B cell (primary cell): ENCODE measurements around the gene ACR. TPM values are rescaled to one million over a fixed set of nuclear protein-coding genes. Genes with fewer than 3 reads are reported as not detected.

ENCODE experiments used
- ATAC-seq: fragments of 200-7000 bp; cut with Tn5 transposase; one replicate; pipeline ENCODE4 v1.10.0; 2021; ENCODE audit warnings: low read depth, mild to moderate bottlenecking, moderate number of reproducible peaks, moderate library complexity
- CTCF ChIA-PET: fragments of 350-600 bp; sonication (Branson Sonifier 250); formaldehyde crosslinking; loops from one replicate; lab custom pipeline; 2021; ENCODE audit warnings: antibody characterized with exemption, inconsistent platforms; lab: Charles Lee
- POLR2A ChIA-PET: fragments of 350-600 bp; sonication (Branson Sonifier 250); formaldehyde crosslinking; loops from one replicate; lab custom pipeline; 2021; ENCODE audit warnings: antibody characterized with exemption; lab: Charles Lee
- DNase-seq: peaks from one replicate; pipeline ENCODE4 v3.0.0; 2013
- H2AFZ ChIP-seq: 2 replicates; pipeline ENCODE4 v1.6.1; 2012; ENCODE audit warnings: mild to moderate bottlenecking, low read depth, low read length; ENCODE audit not compliant: insufficient read depth, poor library complexity, severe bottlenecking
- H3K27ac ChIP-seq, 2 donors: 1 replicate in 1 of 2; 2 replicates in 1 of 2; pipeline ENCODE4 v1.5.1; 2012 to 2013; ENCODE audit warnings: low read length in 2 of 2, mild to moderate bottlenecking in 2 of 2, moderate library complexity in 1 of 2
- H3K27me3 ChIP-seq, 4 experiments: fragments of 200-600 bp in 1 of 4; sonication (generic) in 1 of 4; replicated peaks in 1 of 4; 1 replicate in 2 of 4; 2 replicates in 2 of 4; pipeline versions ENCODE4 v1.6.1 to v1.7.0; 2013 to 2016; ENCODE audit warnings: low read length in 3 of 4, mild to moderate bottlenecking in 2 of 4, mixed read lengths in 1 of 4, moderate library complexity in 1 of 4; ENCODE audit not compliant: insufficient read depth in 4 of 4, control insufficient read depth in 3 of 4; ENCODE audit errors: control extremely low read depth in 1 of 4
- H3K36me3 ChIP-seq, 2 experiments: replicated peaks in 1 of 2; 1 replicate in 1 of 2; 2 replicates in 1 of 2; pipeline versions ENCODE4 v1.6.1 to v1.7.1; 2013; ENCODE audit warnings: low read length in 1 of 2; ENCODE audit not compliant: insufficient read depth in 2 of 2, control insufficient read depth in 1 of 2; ENCODE audit errors: control extremely low read depth in 1 of 2, extremely low read depth in 1 of 2
- H3K4me1 ChIP-seq, 2 donors: fragments of 200-600 bp in 1 of 2; sonication (generic) in 1 of 2; 1 replicate in 1 of 2; 2 replicates in 1 of 2; pipeline versions ENCODE4 v1.5.1 to v1.6.1; 2013 to 2017; ENCODE audit warnings: low read length in 2 of 2; ENCODE audit not compliant: control insufficient read depth in 2 of 2, insufficient read depth in 2 of 2
- H3K4me2 ChIP-seq: replicated peaks from 2 replicates; pipeline ENCODE3; 2012; ENCODE audit warnings: mild to moderate bottlenecking, low read depth, low read length; ENCODE audit not compliant: poor library complexity, severe bottlenecking
- H3K4me3 ChIP-seq, 5 experiments: fragments of 200-600 bp in 1 of 5; sonication (generic) in 1 of 5; 1 replicate in 3 of 5; 2 replicates in 2 of 5; pipeline versions ENCODE4 v1.5.1 to v1.7.0; 2011 to 2016; ENCODE audit warnings: low read length in 4 of 5, mild to moderate bottlenecking in 4 of 5, low read depth in 2 of 5, control low read depth in 1 of 5, moderate library complexity in 1 of 5; ENCODE audit not compliant: insufficient read depth in 1 of 5; ENCODE audit errors: control extremely low read depth in 1 of 5, extremely low read depth in 1 of 5
- H3K79me2 ChIP-seq: fragments of 200-600 bp; sonication (generic); one replicate; pipeline ENCODE4 v1.6.0; 2016; ENCODE audit warnings: low read length; ENCODE audit not compliant: control insufficient read depth, insufficient read depth
- H3K9ac ChIP-seq: fragments of 200-600 bp; sonication (generic); 2 replicates; pipeline ENCODE4 v1.6.1; 2017; ENCODE audit warnings: mild to moderate bottlenecking, low read length, moderate library complexity
- H3K9me3 ChIP-seq, 3 donors: one replicate each; pipeline versions ENCODE4 v1.6.1 to v1.7.1; 2013; ENCODE audit warnings: low read length in 2 of 3; ENCODE audit not compliant: control insufficient read depth in 2 of 3, insufficient read depth in 1 of 3; ENCODE audit errors: control extremely low read depth in 1 of 3
- H4K20me1 ChIP-seq: 2 replicates; pipeline ENCODE4 v1.6.0; 2012; ENCODE audit warnings: mild to moderate bottlenecking, low read length; ENCODE audit not compliant: insufficient read depth, control insufficient read depth, poor library complexity, severe bottlenecking
- H3K27ac Mint-ChIP-seq: one replicate; pipeline ENCODE4 v1.8.0; 2021; ENCODE audit warnings: mixed read lengths
- H3K27me3 Mint-ChIP-seq: one replicate; pipeline ENCODE4 v1.8.0; 2021; ENCODE audit warnings: mixed read lengths
- H3K4me1 Mint-ChIP-seq: one replicate; pipeline ENCODE4 v1.8.0; 2021; ENCODE audit warnings: mixed read lengths
- H3K4me3 Mint-ChIP-seq: one replicate; pipeline ENCODE4 v1.8.0; 2021; ENCODE audit warnings: mixed read lengths
- H3K9me3 Mint-ChIP-seq: one replicate; pipeline ENCODE4 v1.8.0; 2022; ENCODE audit warnings: mixed read lengths; ENCODE audit not compliant: insufficient read depth
- CTCF ChIP-seq: fragments of 200-600 bp; IDR thresholded peaks from one replicate; pipeline ENCODE4 v1.8.0; 2022; ENCODE audit warnings: antibody characterized with exemption, mild to moderate bottlenecking
- EZH2 ChIP-seq: IDR thresholded peaks from 2 replicates; pipeline ENCODE4 v1.6.1; 2012; ENCODE audit warnings: borderline replicate concordance, low read depth, mild to moderate bottlenecking, moderate library complexity, low read length; ENCODE audit not compliant: insufficient read depth, poor library complexity, severe bottlenecking
- WGBS: methylation state at CpG from one replicate; pipeline ENCODE4 v1.1.5; 2013; ENCODE audit warnings: missing lambda C conversion rate; ENCODE audit not compliant: insufficient coverage; 5-methylcytosine and 5-hydroxymethylcytosine counted together
- intact Hi-C: fragments of 100-400 bp; cut with micrococcal nuclease; formaldehyde crosslinking; loops from one replicate; pipeline ENCODE4 v1.10.0; 2022
- polyA plus RNA-seq: library from polyadenylated mRNA; depleted of rRNA; stranded (reverse); fragments of >200 nt; gene quantifications from 2 replicates; pipeline ENCODE4 v1.2.3, GENCODE V29; 2012
- total RNA-seq, 2 donors: library from RNA; stranded (reverse); fragments of 120-200 nt in 1 of 2; gene quantifications; 1 replicate in 1 of 2; 2 replicates in 1 of 2; pipeline versions ENCODE4 v1.2.3 to v1.2.4, GENCODE V29; 2013 to 2022

ACR gene
- total and polyA plus RNA-seq, 2 donors (not counting 1 experiment from before 2014, with no cell fraction given), result not detected

GRCh38 chr22:50702261-50702671 lies 35.7 kb upstream of the ACR start:
- Histone ChIP-seq H3K4me2 (no peak overlapping the region), H3K79me2 (no peaks in the 10 kb centered on the region), H3K4me1 (no peaks in the 10 kb centered on the region), H3K27ac (no peak overlapping the region), H3K4me3 (no peak overlapping the region), H3K9ac (no peak overlapping the region), H3K27me3 (no peaks in the 10 kb centered on the region), H2AFZ (no peak overlapping the region), H3K36me3 (no peaks in the 10 kb centered on the region), H4K20me1 (no peaks in the 10 kb centered on the region), H3K9me3 (no peaks in the 10 kb centered on the region)
- Mint-ChIP-seq H3K9me3 (no peaks in the 10 kb centered on the region), H3K4me3 (no peak overlapping the region), H3K27me3 (peaks cover 8% of the 10 kb centered on the region), H3K27ac (no peak overlapping the region), H3K4me1 (no peaks in the 10 kb centered on the region)
- 76% methylated on average over 7 of the region's 7 CpGs for WGBS
- ChIA-PET CTCF (no interaction called here), POLR2A (no interaction called here)
- ATAC-seq (no peak), DNase-seq (no peak)
- intact Hi-C loops, result no loop called here
- no peak for TF ChIP-seq EZH2
- no peak for TF ChIP-seq CTCF

- H3K4me3 ChIP-seq, result no peak overlapping the region
- H2AFZ ChIP-seq, result no peak overlapping the region
- no peaks in the 10 kb centered on the region for H3K36me3 ChIP-seq
- ATAC-seq (no peak), DNase-seq (no peak)
- no peaks in the 10 kb centered on the region for H3K27me3 ChIP-seq
- TF ChIP-seq CTCF (no peak), EZH2 (no peak)
- H3K9me3 Mint-ChIP-seq, result no peaks in the 10 kb centered on the region
- H3K9ac ChIP-seq, result no peak overlapping the region
- CTCF ChIA-PET, result no interaction called here
- intact Hi-C loops, result no loop called here
- no peaks in the 10 kb centered on the region for H4K20me1 ChIP-seq
- POLR2A ChIA-PET, result no interaction called here
- no peaks in the 10 kb centered on the region for H3K4me1 ChIP-seq
- no peak overlapping the region for H3K4me2 ChIP-seq
- no peaks in the 10 kb centered on the region for H3K9me3 ChIP-seq
- H3K79me2 ChIP-seq, result no peaks in the 10 kb centered on the region
- 88% methylated on average over 15 of the region's 20 CpGs for WGBS
- peaks cover 8% of the 10 kb centered on the region for H3K27me3 Mint-ChIP-seq
- H3K27ac ChIP-seq, result no peak overlapping the region
- no peaks in the 10 kb centered on the region for H3K4me1 Mint-ChIP-seq
- H3K27ac Mint-ChIP-seq, result no peak overlapping the region
- H3K4me3 Mint-ChIP-seq, result no peak overlapping the region
Observed at GRCh38 chr22:50702821-50703725, 34.9 kb upstream of the ACR start.
